ENCODE data around the gene NANOS3. TPM values are rescaled to one million over a fixed set of nuclear protein-coding genes. Genes with fewer than 3 reads are reported as not detected.

NANOS3 gene
- total RNA-seq, 1 donor from 2014 or later: not detected

DNA sequence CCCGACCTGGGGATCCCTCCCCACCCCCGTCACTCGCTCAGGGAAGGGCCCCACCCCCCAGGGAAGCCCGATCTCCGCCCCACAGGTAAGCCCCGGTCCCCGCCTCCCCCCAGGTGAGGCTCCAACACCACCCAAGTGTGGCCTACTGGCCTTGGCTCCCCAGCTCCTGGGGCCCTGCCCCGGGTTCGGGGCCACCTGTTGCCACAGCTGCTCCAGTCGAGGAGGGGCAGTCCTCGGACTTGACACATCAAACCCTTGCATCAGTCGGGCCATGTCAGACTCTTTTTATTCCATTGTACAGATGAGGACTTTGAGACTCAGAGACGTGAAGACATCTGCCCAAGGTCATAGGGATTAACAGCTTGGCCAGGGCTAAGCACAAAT is 29.6 kb downstream of the NANOS3 start:
- no peak for TF ChIP-seq EZH2phosphoT487 (IDR thresholded peaks at IDR 0.05)
- TF ChIP-seq EZH2 (IDR thresholded peaks at IDR 0.05): no peak
- TF ChIP-seq, protein P1, sequence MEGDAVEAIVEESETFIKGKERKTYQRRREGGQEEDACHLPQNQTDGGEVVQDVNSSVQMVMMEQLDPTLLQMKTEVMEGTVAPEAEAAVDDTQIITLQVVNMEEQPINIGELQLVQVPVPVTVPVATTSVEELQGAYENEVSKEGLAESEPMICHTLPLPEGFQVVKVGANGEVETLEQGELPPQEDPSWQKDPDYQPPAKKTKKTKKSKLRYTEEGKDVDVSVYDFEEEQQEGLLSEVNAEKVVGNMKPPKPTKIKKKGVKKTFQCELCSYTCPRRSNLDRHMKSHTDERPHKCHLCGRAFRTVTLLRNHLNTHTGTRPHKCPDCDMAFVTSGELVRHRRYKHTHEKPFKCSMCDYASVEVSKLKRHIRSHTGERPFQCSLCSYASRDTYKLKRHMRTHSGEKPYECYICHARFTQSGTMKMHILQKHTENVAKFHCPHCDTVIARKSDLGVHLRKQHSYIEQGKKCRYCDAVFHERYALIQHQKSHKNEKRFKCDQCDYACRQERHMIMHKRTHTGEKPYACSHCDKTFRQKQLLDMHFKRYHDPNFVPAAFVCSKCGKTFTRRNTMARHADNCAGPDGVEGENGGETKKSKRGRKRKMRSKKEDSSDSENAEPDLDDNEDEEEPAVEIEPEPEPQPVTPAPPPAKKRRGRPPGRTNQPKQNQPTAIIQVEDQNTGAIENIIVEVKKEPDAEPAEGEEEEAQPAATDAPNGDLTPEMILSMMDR (IDR thresholded peaks at IDR 0.05): no peak
- Histone ChIP-seq H3K9ac (no peak overlapping the region), H3K36me3 (no peaks in the 10 kb centered on the region), H3K4me2 (peak overlapping the region; percentile 83), H3K79me2 (ENCODE audit: low read depth) (no peaks in the 10 kb centered on the region), H3K27ac (no peak overlapping the region), H3K4me3 (peak overlapping the region; percentile 71), H4K20me1 (ENCODE audit: low read depth) (no peaks in the 10 kb centered on the region), H3K4me1 (no peaks in the 10 kb centered on the region), H3K9me3 (ENCODE audit: low read depth) (no peaks in the 10 kb centered on the region), H3F3A (ENCODE audit: low read depth) (no peaks in the 10 kb centered on the region), H2AFZ (replicated peaks) (peak overlapping the region; percentile 85), H3K27me3 (peaks cover 10% of the 10 kb centered on the region)
- Mint-ChIP-seq H3K27me3 (ENCODE audit: insufficient read depth, low read depth) (no peaks in the 10 kb centered on the region), H3K27ac (no peak overlapping the region), H3K36me3 (peaks cover 6% of the 10 kb centered on the region), H3K4me1 (peaks cover 9% of the 10 kb centered on the region), H3K9me3 (no peaks in the 10 kb centered on the region), H3K4me3 (peak overlapping the region; percentile 85)
- no peak for DNase-seq (ENCODE audit: low spot score)

DNA sequence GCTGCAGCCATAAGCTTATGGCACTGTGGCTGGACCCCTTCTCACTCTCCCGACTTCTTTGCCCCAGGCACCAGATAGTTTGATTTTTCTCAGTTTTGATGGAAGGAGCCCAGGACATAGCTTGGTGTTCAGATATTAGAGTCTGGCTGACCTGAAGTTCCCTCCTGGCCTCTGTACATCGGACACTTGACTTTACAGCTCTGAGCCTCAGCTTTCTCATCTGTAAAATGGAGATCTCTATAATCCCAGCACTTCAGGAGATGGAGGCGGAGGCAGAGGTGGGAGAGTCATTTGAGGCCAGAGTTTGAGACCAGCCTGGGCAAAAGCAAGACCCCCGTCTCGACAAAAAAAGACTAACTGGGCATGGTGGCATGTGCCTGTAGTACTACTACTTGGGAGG is 30.0 kb downstream of the NANOS3 start:
- no peaks in the 10 kb centered on the region for H3F3A ChIP-seq (ENCODE audit: low read depth)
- peak overlapping the region; percentile 83 for H3K4me2 ChIP-seq
- no peaks in the 10 kb centered on the region for H4K20me1 ChIP-seq (ENCODE audit: low read depth)
- no peak for DNase-seq (ENCODE audit: low spot score)
- Mint-ChIP-seq H3K4me3 (peak overlapping the region; percentile 85), H3K4me1 (peaks cover 9% of the 10 kb centered on the region), H3K27ac (no peak overlapping the region), H3K9me3 (no peaks in the 10 kb centered on the region), H3K27me3 (ENCODE audit: insufficient read depth, low read depth) (no peaks in the 10 kb centered on the region), H3K36me3 (peaks cover 6% of the 10 kb centered on the region)
- H3K27ac ChIP-seq: no peak overlapping the region
- H3K27me3 ChIP-seq: peaks cover 10% of the 10 kb centered on the region
- H3K4me1 ChIP-seq: no peaks in the 10 kb centered on the region
- H2AFZ ChIP-seq (replicated peaks): no peak overlapping the region
- no peak overlapping the region for H3K9ac ChIP-seq
- peak overlapping the region; percentile 71 for H3K4me3 ChIP-seq
- no peaks in the 10 kb centered on the region for H3K9me3 ChIP-seq (ENCODE audit: low read depth)
- TF ChIP-seq, protein P1 (IDR thresholded peaks at IDR 0.05): no peak
- TF ChIP-seq EZH2phosphoT487 (IDR thresholded peaks at IDR 0.05) (no peak), EZH2 (IDR thresholded peaks at IDR 0.05) (no peak)
- no peaks in the 10 kb centered on the region for H3K79me2 ChIP-seq (ENCODE audit: low read depth)
- no peaks in the 10 kb centered on the region for H3K36me3 ChIP-seq

DNA sequence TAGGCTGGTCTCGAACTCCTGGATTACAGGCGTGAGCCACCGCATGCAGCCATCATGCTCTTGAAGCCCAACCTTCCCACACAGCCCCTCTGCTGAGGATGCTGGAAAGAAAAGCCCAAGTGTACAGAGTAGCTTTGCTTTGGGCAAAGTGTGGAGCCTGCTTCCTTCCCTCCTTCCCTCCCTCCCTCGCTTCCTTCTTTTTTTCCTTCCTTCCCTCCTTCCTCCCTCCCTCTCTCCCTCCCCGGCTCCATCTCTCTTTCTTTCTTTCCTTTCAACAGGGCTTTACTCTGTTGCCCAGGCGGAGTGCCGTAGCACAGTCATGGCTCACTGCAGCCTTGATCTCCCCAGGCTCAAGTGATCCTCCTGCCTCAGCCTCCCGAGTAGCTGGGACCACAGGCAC is 31.7 kb downstream of the NANOS3 start:
- H3K4me3 Mint-ChIP-seq: no peak overlapping the region
- H3K36me3 ChIP-seq: no peaks in the 10 kb centered on the region
- no peak overlapping the region for H2AFZ ChIP-seq (replicated peaks)

More for the DNA sequence above, 31.7 kb downstream of the NANOS3 start:
- peaks cover 9% of the 10 kb centered on the region for H3K4me1 Mint-ChIP-seq
- Histone ChIP-seq H3K9me3 (ENCODE audit: low read depth) (no peaks in the 10 kb centered on the region), H3K27me3 (peaks cover 10% of the 10 kb centered on the region), H3K4me3 (no peak overlapping the region), H3K79me2 (ENCODE audit: low read depth) (no peaks in the 10 kb centered on the region), H3K4me1 (no peaks in the 10 kb centered on the region), H3F3A (ENCODE audit: low read depth) (no peaks in the 10 kb centered on the region), H3K4me2 (no peak overlapping the region), H3K9ac (no peak overlapping the region), H4K20me1 (ENCODE audit: low read depth) (no peaks in the 10 kb centered on the region), H3K27ac (no peak overlapping the region)
- H3K27me3 Mint-ChIP-seq (ENCODE audit: insufficient read depth, low read depth): no peaks in the 10 kb centered on the region
- H3K36me3 Mint-ChIP-seq: peaks cover 6% of the 10 kb centered on the region
- TF ChIP-seq EZH2 (IDR thresholded peaks at IDR 0.05): no peak
- no peak for TF ChIP-seq EZH2phosphoT487 (IDR thresholded peaks at IDR 0.05)
- TF ChIP-seq, protein P1 (IDR thresholded peaks at IDR 0.05): no peak
- no peak for DNase-seq (ENCODE audit: low spot score)
- no peaks in the 10 kb centered on the region for H3K9me3 Mint-ChIP-seq
- no peak overlapping the region for H3K27ac Mint-ChIP-seq

Data from neural progenitor cell (in vitro differentiated cells).